Stimulated activated CD4-positive, alpha-beta T cell treated with anti-CD3 and anti-CD28 coated beads, Interleukin-15, amount 100 ng/mL, for 24 hours (primary cell): ENCODE data around the gene CTIF.

Experiments
- DNase-seq: peaks from one replicate; pipeline ENCODE4 v3.0.0-alpha.2; 2020

The CTIF gene

DNA sequence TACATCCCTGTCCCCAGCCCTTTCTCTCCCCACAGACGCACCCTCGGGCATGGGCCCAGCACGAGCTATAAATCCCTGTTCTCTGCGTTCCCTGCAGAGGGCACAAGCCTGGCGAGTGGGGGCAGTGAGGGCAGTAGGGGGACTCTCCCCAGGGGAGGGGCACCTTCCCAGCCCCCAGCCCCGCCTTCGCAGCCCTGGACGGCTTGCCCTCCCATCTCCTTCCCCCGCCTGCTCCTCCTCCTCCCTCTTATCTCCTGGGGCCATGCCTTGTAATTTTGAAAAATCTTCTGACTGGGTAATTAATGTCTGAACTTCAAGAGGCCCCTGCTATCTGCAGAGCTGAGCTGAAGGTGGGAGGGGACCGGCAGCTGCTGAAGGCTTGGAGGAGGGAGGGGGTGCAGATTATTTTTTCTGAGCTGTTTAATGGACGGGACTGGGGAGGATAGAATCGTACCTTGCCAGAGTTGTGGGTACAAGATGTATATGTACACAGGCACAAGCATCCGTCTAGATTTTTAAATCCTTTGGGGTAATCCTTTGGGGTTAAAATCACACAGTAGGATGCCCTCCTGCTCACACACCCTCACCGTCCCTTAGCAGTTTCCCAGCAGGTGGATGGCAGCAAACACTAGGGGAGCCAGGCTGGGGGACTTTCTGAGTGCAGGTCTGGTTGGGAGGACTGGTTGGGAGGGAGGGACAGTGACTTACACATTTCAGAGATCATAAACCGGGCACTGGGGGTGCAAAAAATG, 290.0 kb downstream of the CTIF start:
- DNase-seq: no peak

DNA sequence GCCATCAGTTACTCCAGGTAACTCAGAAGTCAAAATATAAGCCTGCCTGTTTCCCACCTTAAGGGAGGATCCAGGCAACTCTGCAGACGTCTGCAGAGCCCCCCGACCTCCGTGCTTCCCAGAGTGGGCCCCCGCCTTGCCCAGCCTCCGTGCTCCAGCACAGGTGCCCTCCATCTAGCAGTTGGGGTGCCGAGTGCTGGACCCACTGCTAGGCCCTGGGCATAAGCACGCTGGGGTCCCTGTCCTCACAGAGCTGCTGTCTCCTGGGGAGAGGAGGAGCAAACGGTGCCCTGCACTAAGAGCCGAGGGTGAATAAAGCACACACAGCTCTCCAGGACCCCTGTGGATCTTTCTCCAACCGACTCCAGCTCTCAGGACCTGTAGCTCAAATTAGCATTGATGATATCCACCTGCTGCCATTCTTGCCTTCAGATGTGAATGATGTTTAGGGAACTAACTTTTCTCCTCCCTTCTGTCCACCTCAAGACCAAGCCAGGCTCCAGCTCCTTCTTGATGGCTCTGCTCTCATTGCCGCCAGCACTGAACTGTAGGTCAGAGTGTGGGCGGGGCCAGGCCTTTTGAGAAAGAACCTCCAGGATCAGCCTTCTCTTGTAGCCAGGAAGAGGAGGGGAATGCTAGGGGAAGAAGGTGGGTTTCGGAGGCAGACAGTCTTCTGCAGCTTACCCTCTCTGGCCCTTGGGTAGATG, 290.8 kb downstream of the CTIF start:
- DNase-seq: no peak

DNA sequence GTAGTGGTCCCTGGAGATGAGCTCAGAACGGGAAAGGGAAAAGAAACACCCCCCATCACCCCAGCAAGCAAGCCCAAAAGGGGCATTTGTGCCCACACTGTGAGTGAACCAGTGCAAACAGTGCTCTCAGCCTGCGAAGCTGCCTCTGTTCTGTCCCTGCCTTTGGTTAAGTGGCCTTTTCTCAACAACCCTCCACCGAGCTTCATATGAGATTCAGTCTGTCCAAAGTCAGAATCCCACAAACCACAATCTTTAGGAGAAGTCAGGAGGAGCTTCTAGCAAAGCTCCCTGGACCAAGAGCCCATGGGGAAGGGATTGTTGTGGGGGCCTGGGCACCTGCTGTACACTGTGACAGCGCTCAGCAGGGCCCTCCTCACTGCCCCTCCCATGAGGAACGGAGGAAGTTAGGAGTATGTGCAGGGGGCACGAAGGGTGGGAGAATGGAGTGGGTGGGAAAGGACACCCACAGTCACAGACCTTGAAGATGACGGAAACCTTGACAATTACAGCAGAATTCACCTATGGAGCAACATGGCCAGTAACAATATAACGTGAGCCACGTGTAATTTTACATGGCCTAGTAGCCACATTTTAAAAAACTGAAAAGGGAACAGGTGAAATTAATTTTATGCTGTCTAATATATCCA, 292.4 kb downstream of the CTIF start:
- DNase-seq: no peak

DNA sequence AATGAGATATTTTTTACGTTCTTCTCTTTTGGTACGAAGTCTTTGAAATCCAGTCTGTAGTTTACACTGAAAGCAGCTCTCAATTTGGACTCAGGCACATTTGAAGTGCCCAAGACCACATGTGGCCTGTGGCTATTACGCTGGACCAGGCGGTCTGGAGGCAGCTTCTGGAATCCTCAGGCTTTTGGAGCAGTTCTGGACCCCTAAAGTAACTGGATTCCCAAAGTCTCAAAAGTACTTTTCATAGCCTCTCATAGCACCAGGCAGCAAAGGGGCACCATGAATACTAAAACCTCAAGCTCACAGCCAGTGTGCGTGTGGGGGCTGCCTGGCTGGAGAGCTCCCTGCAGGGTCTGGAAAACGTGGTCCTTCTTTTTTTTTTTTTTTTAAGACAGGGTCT, 293.0 kb downstream of the CTIF start:
- no peak for DNase-seq

DNA sequence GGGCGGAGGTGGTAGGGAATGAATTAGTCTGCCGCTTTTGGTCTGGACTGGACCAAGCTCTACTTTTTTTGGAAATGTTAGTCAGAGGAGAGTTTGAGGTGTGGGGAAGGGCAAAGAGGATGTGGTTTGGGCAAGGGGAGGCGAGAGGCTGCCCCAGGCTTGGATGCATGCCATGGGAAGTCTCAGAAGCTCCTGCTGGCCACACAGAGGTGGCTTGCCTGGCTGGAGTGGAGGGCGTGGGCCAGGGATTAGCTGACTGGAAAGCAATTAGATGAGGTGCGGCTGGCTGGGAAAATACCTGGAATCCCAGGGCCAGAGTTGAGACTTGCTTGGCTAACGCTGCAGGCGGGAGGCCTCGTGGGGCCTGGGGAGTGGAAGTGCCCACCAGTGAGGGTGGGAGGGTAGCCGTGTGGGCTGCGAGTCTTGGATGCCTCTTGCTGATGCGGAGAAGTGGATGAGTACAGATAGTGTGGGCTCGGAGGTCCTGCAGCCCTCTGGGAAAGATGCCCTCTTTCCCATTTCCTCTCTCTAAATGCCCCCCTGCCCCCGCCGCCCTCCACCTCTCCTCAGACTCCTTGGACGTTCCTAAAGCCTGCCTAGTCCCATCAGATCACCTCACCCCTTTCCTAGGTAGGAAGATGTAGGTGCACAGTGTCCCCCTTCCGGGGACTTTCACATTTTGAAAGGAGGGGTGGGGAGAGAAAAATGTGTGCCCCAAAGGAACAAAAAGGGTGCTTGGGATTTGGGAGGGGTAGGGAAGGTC, 294.3 kb downstream of the CTIF start:
- peak; percentile 46 for DNase-seq

DNA sequence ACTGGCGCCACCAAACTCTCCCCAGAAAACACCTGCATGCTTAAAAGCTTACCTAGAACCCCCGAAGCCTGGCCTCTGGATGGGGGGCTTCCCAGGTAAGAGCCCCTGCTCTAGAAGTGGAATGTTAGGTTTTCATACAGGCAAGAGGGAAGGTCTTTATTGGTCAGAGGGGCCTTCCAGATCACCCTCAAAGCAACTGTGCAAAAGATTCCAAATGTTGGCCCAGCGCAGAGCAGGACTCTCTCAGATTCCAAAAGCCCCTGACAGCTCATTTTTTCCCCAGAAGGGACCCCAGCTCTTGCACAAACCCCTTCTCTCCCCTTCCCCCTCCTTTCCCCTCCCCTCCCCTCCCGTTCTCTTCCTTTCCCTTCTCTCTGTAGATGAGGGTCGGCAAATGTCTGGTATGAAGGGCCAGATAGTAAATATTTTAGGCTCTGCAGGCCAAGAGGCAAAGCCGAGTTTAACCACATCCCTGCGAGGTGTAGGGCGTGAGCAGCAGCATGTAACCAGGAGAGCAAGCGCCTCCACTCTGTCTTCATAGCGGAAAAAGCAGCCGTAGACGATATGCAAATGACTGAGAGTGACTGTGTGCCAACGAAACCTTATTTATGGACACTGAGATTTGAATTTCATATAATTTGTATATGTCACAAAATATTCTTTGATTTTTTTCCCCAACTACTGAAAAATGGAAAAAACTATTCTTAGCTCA, 295.0 kb downstream of the CTIF start:
- DNase-seq: peak; percentile 81

DNA sequence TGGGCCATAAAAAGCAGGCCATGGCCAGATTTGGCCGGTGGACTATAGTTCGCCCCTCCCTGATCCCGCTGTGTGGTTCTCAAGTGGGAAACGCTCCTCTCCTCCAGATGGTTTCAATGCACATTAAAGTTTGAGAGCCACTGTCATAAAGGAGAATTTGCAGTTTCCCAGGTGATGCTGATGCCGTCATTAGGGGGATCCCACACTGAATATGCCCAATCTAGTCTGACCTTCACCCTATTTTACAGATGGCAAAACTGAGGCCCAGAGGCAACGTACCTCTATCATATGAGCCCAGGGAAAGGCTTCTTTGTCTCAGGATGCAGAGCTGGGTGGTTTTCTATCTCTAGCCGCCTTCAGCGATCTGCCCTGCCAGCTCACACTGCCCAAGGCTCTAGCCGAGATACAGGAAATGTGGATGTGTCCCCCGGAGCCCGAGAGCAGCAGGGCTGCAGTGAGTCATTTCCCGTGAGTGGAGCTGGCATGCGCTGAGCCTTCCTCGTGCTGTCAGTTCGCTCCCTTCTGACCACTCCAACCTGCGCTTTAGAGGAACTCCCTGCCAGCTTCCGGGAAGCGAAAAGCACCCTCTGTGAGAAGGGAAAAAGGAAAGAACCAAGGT, 295.7 kb downstream of the CTIF start:
- peak; percentile 88 for DNase-seq

DNA sequence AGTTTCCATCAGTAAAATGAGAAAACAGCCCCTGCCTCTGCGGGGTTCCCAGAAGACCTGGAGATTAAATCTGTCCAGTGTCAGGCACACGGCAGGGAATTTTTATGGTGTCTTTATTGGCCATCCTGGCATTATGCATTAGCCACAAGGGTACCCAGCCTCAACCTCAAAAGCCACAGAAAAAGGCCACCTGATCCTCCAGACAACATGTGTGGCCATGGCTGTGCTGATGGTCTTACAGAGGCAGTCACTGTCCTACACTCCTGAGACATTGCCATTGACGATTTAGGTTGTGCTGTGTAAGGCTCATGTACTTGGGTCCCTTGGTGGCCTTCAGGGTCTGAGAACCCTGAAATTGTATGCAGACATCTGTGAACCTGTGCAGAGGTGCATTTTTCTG, 296.3 kb downstream of the CTIF start:
- DNase-seq: no peak

DNA sequence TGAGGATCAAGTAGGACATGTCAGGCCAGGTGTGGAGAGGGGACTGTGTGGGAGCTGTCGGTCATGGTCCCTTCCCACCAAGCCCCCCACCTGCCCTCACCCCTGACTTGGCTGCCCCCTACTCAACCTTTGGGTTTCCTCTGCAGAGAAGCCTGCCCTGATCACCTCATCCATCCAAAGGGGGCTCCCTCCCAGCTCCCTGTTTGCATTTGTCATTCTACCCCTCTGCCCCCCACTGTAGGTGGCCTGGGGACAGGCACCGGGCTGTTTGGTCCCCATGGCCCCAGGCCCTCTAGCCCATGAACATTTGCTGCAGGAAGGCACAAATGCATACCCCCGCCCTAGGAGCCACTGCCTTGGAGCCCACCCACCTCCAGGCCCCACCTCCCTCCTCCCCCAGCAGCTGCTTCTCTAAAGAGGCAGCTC, 296.9 kb downstream of the CTIF start:
- no peak for DNase-seq

DNA sequence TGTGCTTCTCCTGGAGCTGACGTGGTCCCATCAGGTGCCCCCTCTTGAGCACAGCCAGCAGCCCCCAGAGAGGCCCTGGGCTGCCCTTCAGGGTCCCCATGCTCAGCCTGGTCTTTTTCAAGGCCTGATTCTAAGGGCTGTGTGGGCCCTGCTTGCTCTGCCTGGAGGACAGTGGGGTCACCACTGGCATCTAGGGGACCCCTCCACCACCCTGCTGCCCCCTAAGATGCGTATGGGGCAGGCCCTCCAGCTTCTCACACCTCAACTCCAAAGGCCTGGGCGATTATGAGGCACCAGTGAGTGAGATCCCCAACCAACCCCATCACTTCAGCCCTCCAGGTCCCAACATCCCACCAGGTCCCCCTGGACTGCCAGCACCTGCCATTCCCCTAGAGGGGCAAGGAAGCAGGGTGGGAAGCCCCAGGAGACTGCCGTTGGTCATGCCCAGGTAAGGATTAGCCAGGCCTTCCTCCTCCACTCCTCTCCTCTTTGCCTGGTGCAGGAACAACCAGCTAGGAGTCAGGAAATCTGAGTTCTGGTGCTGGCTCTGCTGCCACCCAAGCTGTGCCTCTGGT, 297.5 kb downstream of the CTIF start:
- no peak for DNase-seq

DNA sequence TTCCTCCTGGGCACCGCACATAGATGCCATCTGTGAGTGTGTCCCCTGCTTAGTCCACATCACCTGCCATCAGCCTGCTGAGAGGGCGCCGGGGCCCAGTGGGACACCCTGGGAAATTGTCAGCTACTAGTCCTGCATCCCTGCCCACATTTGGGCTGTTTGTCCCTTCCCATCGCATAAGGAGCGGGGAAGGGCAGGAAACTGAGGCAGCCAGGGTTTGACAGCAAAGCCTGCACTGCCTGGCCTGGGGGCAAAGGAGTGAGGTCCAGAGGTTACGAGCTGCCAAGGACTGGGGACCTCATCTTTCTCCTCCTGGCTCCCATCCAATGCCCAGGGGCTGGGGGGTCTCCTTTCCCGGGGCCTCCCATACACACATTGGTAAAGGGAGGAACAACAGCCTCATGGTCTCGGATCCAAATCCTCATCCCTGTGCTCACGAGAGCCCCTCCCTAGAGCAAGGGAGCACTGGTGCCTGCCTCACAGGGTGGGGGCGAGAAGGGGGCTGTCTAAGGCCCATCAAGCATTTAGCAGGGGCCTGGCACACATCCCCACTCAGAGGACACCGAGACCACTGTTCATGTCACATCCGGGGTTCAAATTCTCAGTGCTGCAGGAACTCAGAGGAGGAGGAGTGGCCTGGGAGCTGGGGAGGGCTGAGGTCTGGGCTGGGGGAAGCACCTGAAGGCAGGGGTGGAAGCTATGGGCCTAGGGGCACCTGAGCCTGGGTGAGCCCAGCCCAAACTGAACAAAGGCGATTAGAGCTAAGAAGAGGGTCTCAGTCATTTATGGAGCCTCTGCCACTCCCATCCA, 298.2 kb downstream of the CTIF start:
- no peak for DNase-seq

DNA sequence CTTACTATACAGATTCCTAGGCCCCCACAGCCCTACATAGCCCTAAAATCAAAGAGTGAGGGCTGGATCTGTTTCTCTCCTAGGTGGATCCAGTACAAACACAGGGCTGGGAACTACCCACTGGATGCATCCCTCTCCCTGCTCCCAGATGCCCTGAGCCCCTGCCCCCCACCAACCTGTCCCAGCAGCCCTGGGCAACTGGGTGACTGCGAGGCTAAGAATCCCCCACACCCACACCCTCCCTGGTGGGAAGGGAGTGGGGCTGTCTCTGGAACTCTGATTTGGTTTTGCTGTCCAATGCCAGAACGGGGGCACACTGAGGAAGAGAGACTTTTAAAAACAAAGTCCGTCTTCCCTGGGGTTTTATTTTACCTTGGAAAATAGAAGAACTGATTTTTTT, 298.8 kb downstream of the CTIF start:
- DNase-seq: no peak

DNA sequence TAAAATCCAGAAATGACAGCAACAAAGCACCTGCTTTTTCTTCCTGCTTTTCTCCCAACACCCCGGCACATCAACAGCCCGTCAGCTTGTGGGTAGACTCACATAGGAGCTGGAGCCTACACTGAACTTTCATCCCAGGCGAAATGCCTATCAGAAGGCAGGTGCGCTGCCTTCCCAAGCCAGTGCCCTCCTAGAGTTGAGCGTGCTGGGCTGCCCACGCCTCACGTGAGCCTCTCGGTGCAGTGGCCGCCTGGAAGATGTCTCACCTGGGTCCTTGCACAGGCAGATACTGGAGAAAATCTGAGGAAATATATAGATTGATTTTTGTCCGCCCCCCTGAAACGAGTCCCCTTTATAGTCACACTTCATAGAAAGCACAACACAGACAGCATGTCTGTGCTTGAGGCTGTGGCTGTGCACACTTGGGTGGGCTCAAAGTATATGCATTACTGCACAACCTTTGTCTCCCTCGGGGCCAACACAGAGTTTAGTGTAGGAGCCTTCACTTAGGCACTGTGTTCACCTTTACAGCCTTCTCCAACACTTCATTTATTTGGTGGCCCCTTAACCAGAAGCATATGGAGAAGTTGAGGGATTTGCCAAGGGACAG, 299.4 kb downstream of the CTIF start:
- DNase-seq: no peak

DNA sequence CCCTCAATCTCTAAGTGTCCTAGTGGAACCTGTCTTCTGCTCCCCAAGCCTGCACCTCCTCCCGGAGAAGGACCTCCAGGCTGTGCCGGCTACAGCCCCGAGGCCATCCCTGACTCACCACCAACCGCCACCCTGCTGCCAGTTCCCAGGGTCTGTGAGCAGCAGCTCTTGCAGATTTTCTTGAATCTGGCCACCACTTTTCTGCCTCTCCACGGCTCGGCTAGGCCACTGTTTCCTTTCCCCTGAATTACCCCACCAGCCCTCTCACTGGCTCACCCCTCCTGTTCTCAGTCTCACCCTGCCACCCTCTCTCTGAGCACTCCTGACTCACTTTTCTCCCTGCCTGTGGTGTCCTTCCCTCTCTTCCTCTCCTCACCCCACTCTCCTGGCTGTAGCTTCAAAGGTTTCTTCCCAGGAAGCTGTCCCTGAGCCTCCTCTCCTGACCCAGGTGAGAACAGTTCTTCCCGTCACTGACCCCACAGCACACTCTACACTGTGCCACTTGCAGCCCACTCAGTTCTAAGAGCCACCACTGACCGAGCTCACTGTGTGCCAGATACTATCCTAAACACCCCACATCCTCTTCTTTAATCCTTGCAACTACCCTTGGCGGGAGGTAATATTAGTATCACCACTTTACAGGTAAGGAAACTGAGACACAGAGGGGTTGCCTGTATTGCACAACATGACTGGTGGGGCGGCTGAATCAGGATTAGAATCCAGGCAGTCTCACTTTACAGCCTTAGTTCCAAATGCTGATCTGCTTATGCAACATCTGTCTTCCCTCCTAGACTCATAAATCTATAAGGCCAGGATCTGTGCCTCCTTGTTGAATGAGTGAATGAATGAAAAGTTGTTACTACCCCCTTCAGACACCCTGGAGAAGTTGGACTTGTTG, 300.3 kb downstream of the CTIF start:
- DNase-seq: no peak

DNA sequence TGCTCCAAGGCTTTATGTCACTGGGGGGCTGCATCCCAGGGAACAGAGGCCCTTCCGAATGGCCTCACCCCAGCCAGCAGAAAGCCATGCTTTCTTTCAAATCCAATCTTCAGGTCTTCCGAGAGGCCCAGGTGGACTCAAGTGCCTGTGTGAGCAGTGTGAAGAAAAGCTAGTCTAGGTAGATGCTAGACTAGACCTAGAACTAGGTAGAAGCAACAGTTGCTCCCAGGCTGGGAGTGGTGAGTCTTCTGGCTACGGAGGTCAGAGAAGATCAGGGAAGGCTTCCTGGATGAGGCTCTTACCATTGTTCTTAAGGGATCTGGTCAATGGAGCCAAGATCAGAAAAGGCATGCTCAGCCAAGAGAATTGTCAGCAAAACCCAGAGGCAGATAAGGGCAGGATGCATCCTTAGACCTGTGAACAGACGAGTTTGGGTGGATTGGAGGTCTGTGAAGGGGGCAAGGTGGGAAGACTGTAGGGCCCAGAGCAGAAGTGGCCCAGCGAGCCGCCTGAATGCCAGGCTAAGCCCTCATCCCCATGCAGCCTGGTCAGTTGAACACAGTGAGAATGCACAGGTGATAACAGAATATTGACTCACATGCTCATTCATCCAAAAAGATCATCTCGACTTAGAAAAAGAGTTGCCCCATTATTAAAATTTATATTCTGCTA, 301.1 kb downstream of the CTIF start:
- DNase-seq: no peak

DNA sequence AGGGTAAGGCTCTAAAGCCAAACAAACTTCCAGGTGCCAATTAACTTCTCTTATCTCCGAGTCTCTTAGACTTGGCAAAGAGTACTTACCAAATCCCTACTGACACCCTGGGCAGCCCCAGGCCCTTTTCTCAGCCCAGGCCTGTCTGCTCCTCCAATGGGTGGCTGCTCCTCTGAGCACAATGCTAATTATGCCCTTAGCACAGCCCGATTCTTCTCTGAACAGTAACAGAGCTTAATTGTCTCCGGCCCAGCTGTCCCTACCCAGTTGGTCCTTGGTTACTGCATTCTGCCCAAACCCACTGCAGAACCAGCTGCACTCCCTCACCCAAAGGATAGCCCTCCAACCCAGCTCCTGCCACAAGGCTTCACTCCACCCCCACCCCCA, 301.7 kb downstream of the CTIF start:
- no peak for DNase-seq

DNA sequence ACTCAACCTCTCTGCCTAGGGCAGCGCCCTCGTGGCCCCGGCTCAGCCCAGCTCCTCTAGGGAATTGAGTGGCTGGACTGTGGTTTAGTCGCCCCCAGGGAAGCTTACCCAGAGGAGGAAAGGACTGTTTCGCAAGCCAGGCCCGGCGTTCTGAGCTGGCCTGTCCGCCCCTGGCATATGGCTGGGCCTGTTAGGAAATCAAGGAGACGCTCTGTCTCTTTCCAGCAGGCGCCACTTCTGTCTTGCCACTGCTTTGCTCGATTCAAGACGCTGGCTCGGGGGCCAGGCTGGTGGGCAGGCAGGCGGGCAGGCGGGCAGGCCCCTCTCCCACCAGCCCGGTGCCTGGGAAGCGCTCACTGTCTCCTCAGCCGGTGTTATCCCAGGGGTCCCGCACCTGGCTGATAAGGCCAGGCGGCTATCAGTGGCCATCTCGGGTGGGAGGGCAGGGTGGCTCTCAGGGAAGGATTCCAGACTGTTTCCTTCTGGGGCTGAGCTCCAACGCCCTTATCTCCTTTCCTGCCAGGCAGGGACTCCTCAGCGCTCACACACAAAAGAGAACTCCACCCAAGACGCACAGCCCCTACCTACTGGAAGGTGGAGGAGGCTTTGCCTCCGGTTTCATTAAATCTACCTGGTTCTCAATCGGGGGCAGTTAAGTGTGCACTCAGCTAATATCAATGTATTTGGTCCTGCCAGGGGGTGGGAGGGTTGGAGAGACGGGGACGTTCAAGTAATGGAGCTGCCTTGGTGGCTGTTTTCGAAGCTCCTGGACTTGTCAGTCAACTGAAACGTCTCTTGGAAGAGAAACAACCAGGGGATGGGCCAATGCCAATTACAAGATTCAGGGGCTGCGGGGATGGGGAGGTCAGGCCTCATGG, 302.8 kb downstream of the CTIF start:
- no peak for DNase-seq
